ENCODE results near the gene RMI2.
A peak's percentile ranks its signal among the peaks of the same experiment; 100 is the strongest.
"Not testable (repeated sequence)": the region's sequence is repeated elsewhere in the genome, so short reads cannot be mapped to it uniquely, and the experiment has no call there.

Gene RMI2

DNA sequence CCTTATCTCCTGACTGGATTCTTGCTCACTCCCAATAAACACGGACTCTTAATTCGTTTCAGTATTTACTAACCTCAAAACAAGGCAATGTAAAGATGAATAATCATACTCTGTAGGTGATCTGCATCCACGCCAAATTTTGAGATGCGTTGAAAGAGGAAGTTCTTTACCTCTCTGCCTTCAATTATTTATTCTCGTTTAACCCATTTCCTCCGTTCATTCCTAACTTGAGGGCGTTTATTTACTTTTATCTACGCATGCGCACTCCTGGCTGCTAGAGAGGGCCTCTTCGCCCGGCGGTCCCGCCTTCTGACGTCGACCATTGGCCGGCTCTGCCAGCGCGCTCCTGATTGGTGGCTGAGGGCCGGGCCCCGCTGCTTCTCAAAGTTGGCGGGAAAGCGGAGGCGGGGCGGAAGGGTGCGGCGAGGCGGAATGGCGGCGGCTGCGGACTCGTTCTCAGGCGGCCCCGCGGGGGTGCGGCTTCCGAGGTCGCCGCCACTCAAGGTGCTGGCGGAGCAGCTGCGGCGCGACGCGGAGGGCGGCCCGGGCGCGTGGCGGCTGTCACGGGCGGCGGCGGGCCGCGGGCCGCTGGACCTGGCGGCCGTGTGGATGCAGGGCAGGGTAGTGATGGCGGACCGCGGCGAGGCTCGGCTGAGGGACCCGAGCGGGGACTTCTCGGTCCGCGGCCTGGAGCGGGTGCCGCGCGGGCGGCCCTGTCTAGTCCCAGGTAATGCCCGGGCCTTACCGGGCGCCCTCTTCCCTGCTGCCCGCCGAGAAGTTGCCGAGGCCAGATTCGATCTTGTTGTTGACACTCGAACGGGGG, at the start of gene RMI2:
Gene RMI2 (plus strand): TSS at position 420 of the 823 bp plus-strand sequence. CDS start 13 bp downstream, at position 433.
- DNase-seq: peak; percentile 96 to 97

DNA sequence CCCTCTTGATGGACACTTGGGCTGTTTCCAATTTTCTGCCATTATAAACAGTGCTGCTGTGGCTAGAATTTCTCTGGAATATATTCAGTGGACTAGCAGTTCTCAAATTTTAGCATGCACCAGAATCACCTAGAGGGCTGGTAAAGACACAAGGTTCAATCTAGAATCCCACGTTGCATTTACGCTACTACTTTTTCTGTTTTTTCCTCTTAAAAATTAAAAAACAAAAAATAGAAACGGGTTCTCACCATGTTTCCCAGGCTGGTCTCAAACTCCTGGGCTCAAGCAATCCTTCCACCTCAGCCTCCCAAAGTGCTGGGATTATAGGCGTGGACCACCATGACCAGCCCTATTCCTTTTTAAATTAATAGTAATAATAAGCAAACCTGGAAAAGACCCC, 49.6 kb upstream of the RMI2 start:
- DNase-seq: no peak

GRCh38 chr16:11296351-11296705, 48.9 kb upstream of the RMI2 start:
- DNase-seq: no peak

DNA sequence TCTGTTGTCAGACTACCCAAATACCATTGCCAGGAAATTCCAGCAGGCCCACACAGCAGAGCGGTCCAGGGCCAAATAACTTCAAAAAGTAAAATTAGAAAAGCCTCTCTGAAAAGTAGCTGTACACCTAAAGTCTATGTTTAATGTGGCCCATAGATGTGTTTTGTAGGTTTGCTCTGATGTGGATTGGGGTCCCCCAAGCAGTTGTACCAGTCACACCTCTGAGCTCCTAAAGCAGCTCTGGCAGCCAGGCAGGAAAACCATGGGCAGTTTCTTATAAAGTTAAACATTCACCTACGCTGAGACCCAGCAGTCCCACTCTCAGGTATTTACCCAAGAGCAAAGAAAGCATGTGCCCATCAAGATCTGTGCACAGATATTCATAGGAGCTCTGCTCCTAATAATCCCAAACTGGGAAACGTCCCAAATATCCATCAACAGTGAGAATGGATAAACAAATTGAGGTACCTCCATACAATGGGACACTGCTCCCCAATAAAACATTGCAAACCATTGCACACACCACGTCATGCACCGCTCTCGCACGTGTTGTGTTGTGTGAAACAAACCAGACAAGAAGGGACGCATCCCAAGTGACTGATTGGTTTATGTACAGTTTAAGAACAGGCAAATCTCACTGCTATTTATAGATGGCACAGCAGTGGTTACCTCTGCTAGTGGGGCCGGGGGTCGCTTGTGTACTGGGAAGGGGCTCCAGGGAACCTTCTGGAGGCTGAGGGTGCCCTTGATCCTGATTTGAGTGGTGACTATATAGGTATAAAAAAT, 48.4 kb upstream of the RMI2 start:
- DNase-seq: no peak

DNA sequence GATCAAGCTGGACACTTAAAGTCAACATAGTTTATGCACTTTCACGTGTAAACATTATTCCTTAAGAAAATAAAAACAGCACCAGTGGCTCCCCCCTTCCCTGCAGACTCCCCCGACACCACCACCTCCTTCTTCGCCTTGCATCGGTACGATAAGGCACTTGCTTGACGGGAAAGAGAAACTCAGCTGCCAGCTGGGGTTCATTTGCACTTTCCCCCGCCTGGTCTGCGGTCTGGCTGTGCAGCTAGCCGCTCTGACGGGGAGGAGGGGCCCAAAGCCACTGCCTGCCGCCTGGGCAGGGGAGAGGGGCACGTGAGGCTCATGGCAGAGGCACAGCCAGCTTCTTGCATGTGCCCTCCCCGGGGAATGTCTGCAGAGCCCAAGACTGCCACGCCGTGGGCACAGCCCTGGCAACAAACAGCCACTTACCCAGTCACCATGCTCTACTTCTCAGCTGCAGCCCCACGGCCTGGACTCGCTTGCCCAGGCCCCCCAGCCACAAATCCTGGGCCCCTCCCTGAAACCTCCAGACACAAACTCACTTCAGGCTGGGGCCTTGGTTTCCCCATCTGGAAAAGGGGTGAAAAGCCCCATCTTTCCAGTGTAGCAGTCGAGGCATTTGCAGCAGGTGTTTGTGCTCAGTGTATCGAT, 47.6 kb upstream of the RMI2 start:
- DNase-seq: no peak

DNA sequence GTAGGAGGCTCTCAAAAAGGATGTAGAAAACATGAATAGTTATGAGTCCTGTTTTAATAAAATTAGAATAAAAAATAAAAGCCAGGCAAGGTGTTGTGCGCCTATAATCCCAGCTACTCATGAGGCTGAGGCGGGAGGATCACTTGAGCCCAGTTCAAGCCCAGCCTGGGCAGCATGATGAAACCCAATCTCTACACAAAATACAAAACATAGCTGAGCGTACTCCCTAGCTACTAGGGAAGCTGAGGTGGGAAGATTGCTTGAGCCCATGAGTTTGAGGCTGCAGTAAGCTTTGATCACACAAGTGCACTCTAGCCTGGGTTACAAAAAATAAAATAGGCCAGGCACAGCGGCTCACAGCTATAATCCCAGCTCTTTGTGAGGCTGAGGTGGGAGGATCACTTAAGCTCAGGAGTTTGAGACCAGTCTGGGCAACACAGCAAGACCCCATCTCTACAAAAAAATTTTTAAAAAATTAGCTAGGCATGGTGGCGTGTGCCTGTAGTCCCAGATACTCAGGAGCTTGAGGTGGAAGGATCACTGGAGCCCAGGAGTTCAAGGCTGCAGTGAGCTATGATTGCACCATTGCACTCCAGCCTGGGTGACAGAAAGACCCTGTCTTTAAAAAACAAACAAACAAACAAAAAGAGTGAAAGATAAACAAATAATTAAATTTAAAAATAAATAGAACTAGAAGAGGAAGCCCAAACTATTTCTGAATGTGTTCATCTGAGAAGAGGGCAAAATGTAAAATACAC, 46.9 kb upstream of the RMI2 start:
- no peak for DNase-seq

DNA sequence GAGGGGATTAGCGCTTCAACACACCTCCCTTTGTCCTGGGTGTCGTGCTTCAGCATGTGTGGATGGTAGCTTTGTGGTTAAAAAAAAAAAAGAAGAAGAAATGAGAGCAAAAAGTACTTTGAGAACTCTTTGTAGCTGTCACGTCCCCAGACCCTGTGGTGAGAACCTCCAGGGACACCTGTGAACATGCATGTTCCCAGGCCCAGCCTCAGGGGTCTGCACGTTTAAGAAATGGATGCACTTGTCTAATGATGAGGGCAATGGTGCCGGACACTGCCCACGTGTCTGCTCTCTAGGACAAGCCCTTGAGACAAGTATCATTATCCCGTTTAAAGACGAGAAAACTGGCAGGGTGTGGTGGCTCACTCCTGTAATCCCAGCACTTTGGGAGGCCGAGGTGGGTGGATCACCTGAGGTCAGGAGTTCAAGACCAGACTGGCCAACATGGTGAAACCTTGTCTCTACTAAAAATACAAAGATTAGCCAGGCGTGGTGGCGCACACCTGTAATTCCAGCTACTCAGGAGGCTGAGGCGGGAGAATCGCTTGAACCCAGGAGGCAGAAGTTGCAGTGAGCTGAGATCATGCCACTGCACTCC, 46.2 kb upstream of the RMI2 start:
- not testable (repeated sequence) for DNase-seq

- DNase-seq: no peak
Observed at GRCh38 chr16:11299865-11300559, 45.2 kb upstream of the RMI2 start.

GRCh38 chr16:11300560-11300892, 44.7 kb upstream of the RMI2 start:
- DNase-seq: no peak

DNA sequence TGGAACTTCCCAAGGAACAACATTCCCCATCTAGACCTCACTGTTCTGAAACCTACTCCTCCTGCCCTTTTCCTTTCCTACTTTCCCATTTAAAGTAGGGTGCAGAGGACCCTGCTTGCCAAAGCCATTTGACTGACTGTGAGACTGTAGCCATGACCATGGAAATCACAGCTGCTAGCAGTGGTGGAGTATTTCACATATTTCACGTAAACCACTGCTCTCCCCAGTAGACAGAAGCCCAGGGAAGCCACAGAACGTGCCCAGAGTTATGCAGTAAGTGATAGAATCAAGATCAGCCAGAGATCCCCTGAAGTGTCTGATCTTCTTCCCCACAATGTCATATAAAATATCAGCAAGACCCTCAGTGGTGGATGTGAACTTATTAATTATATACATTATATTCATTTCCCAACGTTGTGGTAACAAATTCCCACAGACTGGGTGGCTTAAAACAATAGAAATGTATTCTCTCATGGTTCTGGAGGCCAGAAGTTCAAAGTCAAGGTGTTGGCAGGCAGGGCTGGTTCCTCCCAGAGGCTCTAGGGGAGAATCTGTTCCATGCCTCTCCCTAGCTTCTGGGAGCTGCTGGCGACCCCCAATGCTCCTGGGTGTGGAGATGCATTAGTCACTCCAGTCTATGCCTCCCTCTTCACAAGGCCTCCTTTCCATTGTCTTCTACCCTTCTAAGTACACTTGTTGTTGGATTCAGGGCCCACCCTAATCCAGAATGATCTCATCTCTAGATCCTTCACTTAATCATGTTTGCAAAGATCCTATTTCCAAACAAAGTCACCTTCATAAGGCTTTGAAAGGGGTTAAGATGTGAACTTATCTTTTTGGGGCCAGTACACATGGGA, 43.4 kb upstream of the RMI2 start:
- DNase-seq: no peak

DNA sequence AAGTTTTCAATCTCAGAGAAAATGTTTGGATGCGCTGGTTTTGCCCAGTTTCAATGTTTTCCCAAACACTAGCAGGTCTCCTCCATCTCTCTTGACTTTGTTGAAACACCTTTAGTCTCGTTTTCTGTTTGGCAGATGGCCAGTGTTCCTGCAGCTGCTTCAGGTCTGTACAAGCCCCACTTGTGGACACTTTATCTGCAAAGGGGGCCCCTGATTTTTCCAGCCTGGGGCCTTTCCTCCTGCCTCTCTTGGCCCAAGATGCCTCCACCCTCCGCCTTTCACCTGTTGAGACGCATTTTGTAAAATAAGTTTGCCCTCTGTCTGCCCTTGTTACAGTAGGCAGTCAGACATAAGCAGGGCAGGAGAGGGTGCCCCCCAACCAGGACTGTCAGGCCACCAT, 42.3 kb upstream of the RMI2 start:
- DNase-seq: peak; percentile 11 to 56

GRCh38 chr16:11303405-11304138, 41.7 kb upstream of the RMI2 start:
- no peak for DNase-seq

DNA sequence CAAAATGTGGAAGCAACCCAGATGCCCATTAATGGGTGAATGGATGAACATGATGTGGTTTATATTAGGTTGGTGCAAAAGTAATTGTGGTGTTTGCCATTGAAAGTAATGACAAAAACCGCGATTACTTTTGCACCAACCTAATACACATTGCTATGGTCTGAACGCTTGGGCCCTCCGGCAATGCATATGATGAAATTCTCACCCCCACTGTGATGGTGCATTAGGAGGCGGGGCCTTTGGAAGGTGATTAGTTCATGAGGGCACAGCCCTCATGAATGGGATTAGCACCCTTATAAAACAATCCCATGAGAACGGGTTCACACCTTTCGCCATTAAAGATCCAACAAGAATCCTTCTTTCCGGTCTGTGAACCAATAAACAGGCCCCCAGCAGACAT, 38.9 kb upstream of the RMI2 start:
- no peak for DNase-seq

GRCh38 chr16:11306997-11307638, 38.1 kb upstream of the RMI2 start:
- DNase-seq: no peak

DNA sequence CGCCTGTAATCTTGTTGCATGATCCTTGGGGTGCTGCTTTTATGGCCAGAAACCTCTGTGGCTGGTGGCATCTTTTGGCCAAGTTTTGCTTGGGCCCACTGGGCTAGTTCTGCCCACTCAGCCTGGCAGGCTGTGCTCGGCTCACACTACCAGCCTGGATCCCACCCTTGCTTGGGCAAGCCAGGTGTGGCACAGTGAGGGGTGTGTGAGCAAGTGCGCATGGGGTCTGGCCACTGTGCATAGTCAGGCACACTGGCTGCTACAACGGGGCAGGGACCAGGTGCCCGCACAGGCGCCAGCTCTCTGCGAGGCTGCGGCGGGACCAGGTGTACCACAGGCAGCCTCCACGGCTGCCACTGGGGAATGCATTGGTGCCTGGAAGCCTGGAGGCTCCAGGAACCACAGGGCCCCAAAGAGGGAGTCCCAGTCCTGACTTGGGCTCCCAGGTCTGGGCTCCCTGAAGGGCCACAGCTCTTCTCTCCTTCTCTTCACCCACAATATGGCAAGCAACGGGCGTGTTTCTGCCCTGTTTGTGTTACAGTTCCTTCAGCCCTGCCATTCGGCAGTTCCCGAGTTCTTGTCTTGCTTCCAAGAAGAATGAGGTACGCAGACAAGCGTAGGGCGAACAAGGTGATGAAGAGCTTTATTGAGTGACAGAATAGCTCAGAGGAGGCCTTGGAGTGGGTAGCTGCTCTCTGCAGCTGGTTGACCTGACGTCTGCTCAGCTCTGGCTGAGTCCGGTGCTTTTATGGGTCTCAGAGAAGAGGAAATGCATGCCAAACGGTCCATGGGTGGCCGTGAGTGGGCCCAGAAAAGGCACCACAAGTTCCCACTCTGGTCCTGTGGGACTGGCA, 37.4 kb upstream of the RMI2 start:
- no peak for DNase-seq

DNA sequence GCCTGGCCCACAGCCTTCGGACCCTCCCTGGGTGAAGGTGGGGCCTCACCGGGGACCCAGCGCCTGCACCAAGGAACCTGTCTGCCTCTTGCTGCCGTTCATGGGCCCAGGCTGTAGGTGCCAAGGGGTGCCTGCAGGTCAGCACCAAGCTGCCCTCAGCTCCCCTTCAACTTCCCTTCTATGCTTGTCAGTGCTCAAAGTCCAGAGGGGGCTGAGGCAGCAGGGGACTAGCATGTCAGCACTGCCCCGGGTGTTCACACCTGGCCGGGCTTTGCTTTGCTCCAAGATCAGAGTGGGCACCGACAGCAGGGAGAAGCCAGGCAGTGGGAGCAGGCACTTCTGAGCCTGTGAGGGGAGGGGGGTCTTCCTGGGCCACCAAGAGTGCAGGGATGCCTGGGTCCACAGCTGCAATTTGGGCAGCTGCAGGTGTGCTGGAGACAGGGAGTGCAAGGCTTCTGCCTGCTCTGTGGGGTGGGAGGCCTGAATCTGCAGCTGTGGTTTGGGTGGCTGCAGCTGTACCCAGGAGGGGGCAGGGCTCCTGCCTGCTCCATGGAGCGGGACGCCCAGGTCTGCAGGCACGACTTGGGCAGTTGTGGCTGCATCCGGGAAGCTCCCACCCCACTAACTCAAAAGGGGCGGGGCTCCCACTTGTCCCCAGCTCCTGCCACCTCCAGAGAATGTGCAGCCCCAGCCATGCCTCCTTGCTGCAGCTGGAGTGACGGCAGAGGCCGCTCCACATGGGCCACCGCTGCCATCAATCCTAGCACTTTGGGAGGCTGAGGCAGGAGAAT, 36.6 kb upstream of the RMI2 start:
- no peak for DNase-seq

DNA sequence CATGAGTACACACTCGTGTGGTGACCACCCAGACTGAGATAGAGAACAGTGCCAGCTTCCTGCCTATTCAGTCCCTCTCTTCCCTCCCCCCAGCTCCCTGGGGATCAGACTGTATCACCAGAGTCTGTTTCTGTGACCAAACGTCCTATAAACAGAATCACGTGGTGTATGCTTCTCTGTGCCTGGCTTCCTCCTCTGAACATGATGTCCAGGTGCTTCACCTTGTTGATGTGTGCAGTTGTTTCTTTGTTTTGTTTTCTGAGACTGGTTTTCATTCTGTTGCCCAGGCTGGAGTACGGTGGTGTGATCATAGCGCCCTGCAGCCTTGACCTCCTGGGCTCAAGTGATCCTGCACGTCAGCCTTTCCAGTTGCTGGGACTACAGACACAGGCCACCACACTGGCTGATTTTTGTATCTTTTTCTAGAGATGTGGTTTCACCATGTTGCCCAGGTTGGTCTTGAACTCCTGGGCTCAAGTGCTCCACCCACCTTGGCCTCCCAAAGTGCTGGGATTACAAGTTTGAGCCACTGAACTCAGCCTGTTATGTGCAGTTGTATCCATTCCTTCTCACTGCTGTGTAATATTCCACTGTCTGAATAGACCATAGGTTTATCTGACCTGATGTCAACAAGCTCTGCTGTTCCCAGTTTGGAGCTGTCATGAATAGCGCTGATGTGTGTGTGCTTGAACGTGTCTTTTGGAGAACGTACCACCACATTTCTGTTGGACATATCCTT, 35.2 kb upstream of the RMI2 start:
- DNase-seq: no peak
